ENCODE results near the gene KSR1.

GRCh38 chr17:27540318-27541101 lies 84.3 kb downstream of the KSR1 start:
- TF ChIP-seq CTCF (IDR thresholded peaks at IDR 0.05) (no peak), ZFX (IDR thresholded peaks at IDR 0.05; ENCODE audit: borderline replicate concordance) (no peak)

Data from 22Rv1 (cell line).